Measurements from ENCODE around the gene PLXNA4. TPM values are rescaled to one million over a fixed set of nuclear protein-coding genes. Genes with fewer than 3 reads are reported as not detected.

The PLXNA4 gene
- total and polyA plus RNA-seq, 2 donors (not counting 1 experiment from before 2014, with no cell fraction given) = not detected

- ChIA-PET POLR2A (no interaction called here), CTCF (no interaction called here)
- H3K4me3 ChIP-seq (ENCODE audit: control extremely low read depth in 1 of 5, extremely low read depth in 1 of 5, insufficient read depth in 1 of 5, low read depth in 2 of 5, low read length in 4 of 5) = no peak overlapping the region
- Mint-ChIP-seq H3K4me3 (no peak overlapping the region), H3K27me3 (no peaks in the 10 kb centered on the region), H3K4me1 (no peaks in the 10 kb centered on the region), H3K27ac (no peak overlapping the region), H3K9me3 (ENCODE audit: insufficient read depth) (no peaks in the 10 kb centered on the region)
- WGBS (ENCODE audit: insufficient coverage) = 90% methylated on average over 12 of the region's 13 CpGs
- no peak overlapping the region for H3K9ac ChIP-seq (ENCODE audit: low read length)
- no peaks in the 10 kb centered on the region for H3K27me3 ChIP-seq (replicated peaks in 1 of 4; ENCODE audit: control extremely low read depth in 1 of 4, control insufficient read depth in 3 of 4, insufficient read depth in 4 of 4, low read length in 3 of 4)
- no peak for TF ChIP-seq EZH2 (IDR thresholded peaks at IDR 0.05; ENCODE audit: borderline replicate concordance, insufficient read depth, low read depth, low read length, poor library complexity, severe bottlenecking)
- no peak for TF ChIP-seq CTCF (IDR thresholded peaks at IDR 0.05)
- H3K9me3 ChIP-seq (ENCODE audit: control extremely low read depth in 1 of 3, control insufficient read depth in 2 of 3, insufficient read depth in 1 of 3, low read length in 2 of 3) = no peaks in the 10 kb centered on the region
- no peak overlapping the region for H3K27ac ChIP-seq (ENCODE audit: low read length in 2 of 2)
- no peak overlapping the region for H3K4me2 ChIP-seq (replicated peaks; ENCODE audit: low read depth, low read length, poor library complexity, severe bottlenecking)
- ATAC-seq (ENCODE audit: low read depth) = no peak
- no peak for DNase-seq
- H3K36me3 ChIP-seq (replicated peaks in 1 of 2; ENCODE audit: control extremely low read depth in 1 of 2, control insufficient read depth in 1 of 2, extremely low read depth in 1 of 2, insufficient read depth in 2 of 2, low read length in 1 of 2) = no peaks in the 10 kb centered on the region
- intact Hi-C loops (cut with micrococcal nuclease) = no loop called here
- no peaks in the 10 kb centered on the region for H3K79me2 ChIP-seq (ENCODE audit: control insufficient read depth, insufficient read depth, low read length)
- H3K4me1 ChIP-seq (ENCODE audit: control insufficient read depth in 2 of 2, insufficient read depth in 2 of 2, low read length in 2 of 2) = no peaks in the 10 kb centered on the region
- no peak overlapping the region for H2AFZ ChIP-seq (ENCODE audit: insufficient read depth, low read depth, low read length, poor library complexity, severe bottlenecking)
- no peaks in the 10 kb centered on the region for H4K20me1 ChIP-seq (ENCODE audit: control insufficient read depth, insufficient read depth, low read length, poor library complexity, severe bottlenecking)
Measured at GRCh38 chr7:132536654-132537395, 39.4 kb downstream of the PLXNA4 start.

DNA sequence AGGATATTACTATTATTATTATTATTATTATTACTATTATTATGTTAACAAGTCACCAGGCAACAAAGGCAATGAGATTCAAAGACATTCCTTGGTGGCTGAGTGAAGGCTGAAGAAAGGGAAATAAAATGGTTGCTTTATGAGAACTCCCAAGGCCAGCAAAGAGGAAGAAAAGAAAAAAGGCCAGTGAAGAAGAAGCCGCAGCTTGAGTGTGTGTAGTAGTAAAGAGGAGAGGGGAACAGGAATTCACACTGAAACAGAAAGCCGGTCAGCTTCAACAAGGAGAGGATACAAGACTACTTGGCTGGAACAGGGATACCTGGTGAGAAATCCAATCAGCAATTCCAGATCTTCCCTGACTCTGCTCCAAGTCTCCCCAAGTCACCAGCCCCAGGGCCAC lies 42.4 kb downstream of the PLXNA4 start:
- Histone ChIP-seq H3K79me2 (ENCODE audit: control insufficient read depth, insufficient read depth, low read length) (no peaks in the 10 kb centered on the region), H3K9me3 (ENCODE audit: control extremely low read depth in 1 of 3, control insufficient read depth in 2 of 3, insufficient read depth in 1 of 3, low read length in 2 of 3) (no peaks in the 10 kb centered on the region), H3K36me3 (replicated peaks in 1 of 2; ENCODE audit: control extremely low read depth in 1 of 2, control insufficient read depth in 1 of 2, extremely low read depth in 1 of 2, insufficient read depth in 2 of 2, low read length in 1 of 2) (no peaks in the 10 kb centered on the region), H3K27me3 (replicated peaks in 1 of 4; ENCODE audit: control extremely low read depth in 1 of 4, control insufficient read depth in 3 of 4, insufficient read depth in 4 of 4, low read length in 3 of 4) (no peaks in the 10 kb centered on the region), H4K20me1 (ENCODE audit: control insufficient read depth, insufficient read depth, low read length, poor library complexity, severe bottlenecking) (no peaks in the 10 kb centered on the region), H3K4me3 (ENCODE audit: control extremely low read depth in 1 of 5, extremely low read depth in 1 of 5, insufficient read depth in 1 of 5, low read depth in 2 of 5, low read length in 4 of 5) (no peak overlapping the region), H3K27ac (ENCODE audit: low read length in 2 of 2) (no peak overlapping the region), H3K4me1 (ENCODE audit: control insufficient read depth in 2 of 2, insufficient read depth in 2 of 2, low read length in 2 of 2) (no peaks in the 10 kb centered on the region), H3K4me2 (replicated peaks; ENCODE audit: low read depth, low read length, poor library complexity, severe bottlenecking) (no peak overlapping the region), H3K9ac (ENCODE audit: low read length) (no peak overlapping the region), H2AFZ (ENCODE audit: insufficient read depth, low read depth, low read length, poor library complexity, severe bottlenecking) (no peak overlapping the region)
- intact Hi-C loops (cut with micrococcal nuclease) = no loop called here
- Mint-ChIP-seq H3K27me3 (no peaks in the 10 kb centered on the region), H3K4me1 (no peaks in the 10 kb centered on the region), H3K4me3 (no peak overlapping the region), H3K9me3 (ENCODE audit: insufficient read depth) (no peaks in the 10 kb centered on the region), H3K27ac (no peak overlapping the region)
- ChIA-PET POLR2A (no interaction called here), CTCF (no interaction called here)
- ATAC-seq (ENCODE audit: low read depth) = no peak
- TF ChIP-seq CTCF (IDR thresholded peaks at IDR 0.05) (no peak), EZH2 (IDR thresholded peaks at IDR 0.05; ENCODE audit: borderline replicate concordance, insufficient read depth, low read depth, low read length, poor library complexity, severe bottlenecking) (no peak)
- WGBS (ENCODE audit: insufficient coverage) = 100% methylated on average over 1 of the region's 2 CpGs
- no peak for DNase-seq

Data from B cell (primary cell).